Measurements from ENCODE around the gene EDC4.

GRCh38 chr16:67879936-67880335 is 7.1 kb downstream of the EDC4 start:
- no peak for TF ChIP-seq FOSL1 (IDR thresholded peaks at IDR 0.05; ENCODE audit: insufficient read depth, low read depth, low read length)
- no peak for TF ChIP-seq RAD21 (IDR thresholded peaks at IDR 0.05 in 1 of 2, conservative IDR thresholded peaks at IDR 0.05 in 1 of 2; ENCODE audit: low read depth in 2 of 2, low read length in 2 of 2)
- no peak for TF ChIP-seq SIN3A (conservative IDR thresholded peaks at IDR 0.05 in 1 of 2, IDR thresholded peaks at IDR 0.05 in 1 of 2; ENCODE audit: low read depth in 1 of 2, low read length in 2 of 2)

All from H1 (cell line).